GM10248 (cell line): Measurements from ENCODE around the gene CTSZ.

Experiments
- CTCF ChIA-PET: fragments of 300-600 bp; sonication (Branson Sonifier 250); formaldehyde crosslinking; extraction: SDS; loops from one replicate; lab custom pipeline; 2021; ENCODE audit warnings: antibody characterized with exemption; lab: Yijun Ruan, JAX
- POLR2A ChIA-PET: fragments of 350-650 bp; sonication (Branson Sonifier 250); formaldehyde crosslinking; extraction: SDS; loops from one replicate; lab custom pipeline; 2020; ENCODE audit warnings: antibody characterized with exemption; lab: Yijun Ruan, JAX
- DNase-seq: peaks from one replicate; pipeline ENCODE4 v3.0.0; 2012; ENCODE audit errors: extremely low spot score
- CTCF ChIP-seq: IDR thresholded peaks from 2 replicates; pipeline ENCODE4 v1.5.1; 2012; ENCODE audit warnings: mild to moderate bottlenecking, low read depth; ENCODE audit errors: extremely low read depth, missing control alignments, control extremely low read depth

The CTSZ gene

GRCh38 chr20:59027741-59028320 is 20.8 kb upstream of the CTSZ start:
- DNase-seq = no peak
- ChIA-PET POLR2A (no interaction called here), CTCF (interaction anchor here (1.0 kb wide), 1 partner anchor 8 kb away, joined by 4 read pairs; the partner anchor contains the start of gene TUBB1)
- no peak for TF ChIP-seq CTCF

- DNase-seq = no peak
- ChIA-PET POLR2A (no interaction called here), CTCF (interaction anchor here (1.0 kb wide), 1 partner anchor 8 kb away, joined by 4 read pairs; the partner anchor contains the start of gene TUBB1)
- no peak for TF ChIP-seq CTCF
Measured at GRCh38 chr20:59026904-59027740, 20.1 kb upstream of the CTSZ start.

- CTCF ChIA-PET = interaction anchor here (0.9 to 1.8 kb wide), 2 partner anchors 9 to 11 kb away, joined by 3 to 5 read pairs; no protein-coding TSS in a partner anchor
- no peak for TF ChIP-seq CTCF
- POLR2A ChIA-PET = no interaction called here
Measured at GRCh38 chr20:59025511-59025910, 18.5 kb upstream of the CTSZ start.

GRCh38 chr20:59025086-59025485 is 18.0 kb upstream of the CTSZ start:
- ChIA-PET CTCF (interaction anchor here (0.9 to 1.8 kb wide), 2 partner anchors 9 to 10 kb away, joined by 3 to 5 read pairs; no protein-coding TSS in a partner anchor), POLR2A (no interaction called here)
- DNase-seq = no peak
- TF ChIP-seq CTCF = no peak

More at GRCh38 chr20:59025511-59025910, 18.5 kb upstream of the CTSZ start:
- no peak for DNase-seq

GRCh38 chr20:59024111-59024530 is 17.1 kb upstream of the CTSZ start:
- TF ChIP-seq CTCF = no peak
- DNase-seq = no peak
- CTCF ChIA-PET = interaction anchor here (1.1 to 1.4 kb wide), 2 partner anchors 10 to 24 kb away, joined by 3 read pairs; no protein-coding TSS in a partner anchor
- POLR2A ChIA-PET = no interaction called here

GRCh38 chr20:59023616-59024015 is 16.6 kb upstream of the CTSZ start:
- ChIA-PET POLR2A (no interaction called here), CTCF (interaction anchor here (1.1 to 1.4 kb wide), 2 partner anchors 9 to 24 kb away, joined by 3 read pairs; no protein-coding TSS in a partner anchor)
- no peak for DNase-seq
- no peak for TF ChIP-seq CTCF
